Stomach (tissue), 4 donors: ENCODE results near the gene GNMT.

ENCODE experiments used
- CTCF ChIP-seq, 7 experiments: fragments of 450-650 bp in 4 of 7; fragments of 200-600 bp in 3 of 7; sonication (generic) in 3 of 7; IDR thresholded peaks; one replicate each; pipeline ENCODE4 v1.5.1; 2016 to 2019; ENCODE audit warnings: antibody characterized with exemption in 7 of 7, control low read depth in 2 of 7, mild to moderate bottlenecking in 1 of 7
- POLR2A ChIP-seq, 4 donors: fragments of 450-650 bp; IDR thresholded peaks; one replicate each; pipeline ENCODE4 v1.6.1; 2016; ENCODE audit warnings: antibody characterized with exemption in 4 of 4, control low read depth in 2 of 4, mild to moderate bottlenecking in 1 of 4, moderate library complexity in 1 of 4

GRCh38 chr6:42978839-42979522 lies 18.4 kb downstream of the GNMT start, which contains the start of gene PEX6:
- TF ChIP-seq CTCF (IDR thresholded peaks at IDR 0.05) (no peak), POLR2A (IDR thresholded peaks at IDR 0.05) (peak in 1 of 4 donors; percentile 61)
